Testis (tissue), 2 donors: ENCODE data around the gene NPAS3.

Source experiments
- POLR2A ChIP-seq: fragments of 450-650 bp; IDR thresholded peaks from one replicate; pipeline ENCODE4 v1.6.1; 2017; ENCODE audit warnings: antibody characterized with exemption, mild to moderate bottlenecking, moderate library complexity
- TF ChIP-seq, protein P1 (sequence below), 3 experiments: fragments of 450-650 bp in 2 of 3; fragments of 200-600 bp in 1 of 3; sonication (generic) in 1 of 3; IDR thresholded peaks; one replicate each; pipeline ENCODE4 v1.5.1; 2016 to 2019; ENCODE audit warnings: antibody characterized with exemption in 3 of 3, mild to moderate bottlenecking in 2 of 3, moderate library complexity in 1 of 3

GRCh38 chr14:33484264-33484663 lies 545.6 kb downstream of the NPAS3 start:
- TF ChIP-seq, protein P1, sequence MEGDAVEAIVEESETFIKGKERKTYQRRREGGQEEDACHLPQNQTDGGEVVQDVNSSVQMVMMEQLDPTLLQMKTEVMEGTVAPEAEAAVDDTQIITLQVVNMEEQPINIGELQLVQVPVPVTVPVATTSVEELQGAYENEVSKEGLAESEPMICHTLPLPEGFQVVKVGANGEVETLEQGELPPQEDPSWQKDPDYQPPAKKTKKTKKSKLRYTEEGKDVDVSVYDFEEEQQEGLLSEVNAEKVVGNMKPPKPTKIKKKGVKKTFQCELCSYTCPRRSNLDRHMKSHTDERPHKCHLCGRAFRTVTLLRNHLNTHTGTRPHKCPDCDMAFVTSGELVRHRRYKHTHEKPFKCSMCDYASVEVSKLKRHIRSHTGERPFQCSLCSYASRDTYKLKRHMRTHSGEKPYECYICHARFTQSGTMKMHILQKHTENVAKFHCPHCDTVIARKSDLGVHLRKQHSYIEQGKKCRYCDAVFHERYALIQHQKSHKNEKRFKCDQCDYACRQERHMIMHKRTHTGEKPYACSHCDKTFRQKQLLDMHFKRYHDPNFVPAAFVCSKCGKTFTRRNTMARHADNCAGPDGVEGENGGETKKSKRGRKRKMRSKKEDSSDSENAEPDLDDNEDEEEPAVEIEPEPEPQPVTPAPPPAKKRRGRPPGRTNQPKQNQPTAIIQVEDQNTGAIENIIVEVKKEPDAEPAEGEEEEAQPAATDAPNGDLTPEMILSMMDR (IDR thresholded peaks at IDR 0.05) = no peak
- TF ChIP-seq POLR2A = no peak
